AG10803 (cell line): ENCODE results near the gene TTC38.
"Not testable (repeated sequence)": the region's sequence is repeated elsewhere in the genome, so short reads cannot be mapped to it uniquely, and the experiment has no call there.

Experiments
- DNase-seq: peaks from one replicate; pipeline ENCODE4 v3.0.0; 2010; ENCODE audit warnings: low read depth
- H3K4me3 ChIP-seq: 2 replicates; pipeline ENCODE4 v1.5.1; 2011; ENCODE audit warnings: mild to moderate bottlenecking, low read length, control low read depth
- TF ChIP-seq, protein P1 (sequence below): conservative IDR thresholded peaks from 2 replicates; pipeline ENCODE4 v1.5.1; 2011; ENCODE audit warnings: mild to moderate bottlenecking, low read length, control low read depth, inconsistent platforms

Gene TTC38

DNA sequence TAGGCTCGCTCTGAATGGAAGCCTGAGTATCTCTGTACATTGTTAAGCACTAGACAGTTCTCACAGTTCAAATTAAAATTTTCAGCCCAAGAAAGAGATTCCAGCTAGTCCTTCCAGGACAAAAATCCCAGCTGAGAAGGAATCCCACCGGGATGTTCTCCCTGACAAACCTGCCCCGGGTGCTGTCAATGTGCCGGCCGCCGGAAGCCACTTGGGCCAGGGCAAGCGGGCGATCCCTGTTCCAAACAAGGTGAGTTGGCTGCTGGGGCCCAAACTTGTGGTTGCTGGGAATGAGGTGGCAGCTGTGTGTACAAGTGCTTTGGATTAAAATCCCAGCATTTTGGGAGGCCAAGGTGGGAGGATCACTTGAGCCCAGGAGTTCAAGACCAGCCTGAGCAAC lies 44.2 kb downstream of the TTC38 start:
- TF ChIP-seq, protein P1, sequence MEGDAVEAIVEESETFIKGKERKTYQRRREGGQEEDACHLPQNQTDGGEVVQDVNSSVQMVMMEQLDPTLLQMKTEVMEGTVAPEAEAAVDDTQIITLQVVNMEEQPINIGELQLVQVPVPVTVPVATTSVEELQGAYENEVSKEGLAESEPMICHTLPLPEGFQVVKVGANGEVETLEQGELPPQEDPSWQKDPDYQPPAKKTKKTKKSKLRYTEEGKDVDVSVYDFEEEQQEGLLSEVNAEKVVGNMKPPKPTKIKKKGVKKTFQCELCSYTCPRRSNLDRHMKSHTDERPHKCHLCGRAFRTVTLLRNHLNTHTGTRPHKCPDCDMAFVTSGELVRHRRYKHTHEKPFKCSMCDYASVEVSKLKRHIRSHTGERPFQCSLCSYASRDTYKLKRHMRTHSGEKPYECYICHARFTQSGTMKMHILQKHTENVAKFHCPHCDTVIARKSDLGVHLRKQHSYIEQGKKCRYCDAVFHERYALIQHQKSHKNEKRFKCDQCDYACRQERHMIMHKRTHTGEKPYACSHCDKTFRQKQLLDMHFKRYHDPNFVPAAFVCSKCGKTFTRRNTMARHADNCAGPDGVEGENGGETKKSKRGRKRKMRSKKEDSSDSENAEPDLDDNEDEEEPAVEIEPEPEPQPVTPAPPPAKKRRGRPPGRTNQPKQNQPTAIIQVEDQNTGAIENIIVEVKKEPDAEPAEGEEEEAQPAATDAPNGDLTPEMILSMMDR, result no peak
- no peak overlapping the region for H3K4me3 ChIP-seq
- no peak for DNase-seq

DNA sequence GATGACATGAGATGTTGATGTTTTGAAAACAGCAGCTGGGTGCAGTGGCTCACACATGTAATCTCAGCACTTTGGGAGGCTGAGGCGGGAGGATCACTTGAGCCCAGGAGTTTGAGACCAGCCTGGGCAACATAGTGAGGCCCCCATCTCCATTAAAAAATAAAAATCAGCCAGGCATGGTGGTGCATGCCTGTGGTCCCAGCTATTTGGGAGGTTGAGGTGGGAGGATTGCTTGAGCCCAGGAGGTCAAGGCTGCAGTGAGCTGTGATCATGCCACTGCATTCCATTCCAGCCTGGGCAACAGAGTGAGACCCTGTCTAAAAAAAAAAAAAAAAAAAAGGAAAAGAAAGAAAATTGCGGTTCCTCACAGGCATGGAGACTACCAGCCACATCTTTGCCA lies 45.0 kb downstream of the TTC38 start:
- not testable (repeated sequence) for DNase-seq, H3K4me3 ChIP-seq

DNA sequence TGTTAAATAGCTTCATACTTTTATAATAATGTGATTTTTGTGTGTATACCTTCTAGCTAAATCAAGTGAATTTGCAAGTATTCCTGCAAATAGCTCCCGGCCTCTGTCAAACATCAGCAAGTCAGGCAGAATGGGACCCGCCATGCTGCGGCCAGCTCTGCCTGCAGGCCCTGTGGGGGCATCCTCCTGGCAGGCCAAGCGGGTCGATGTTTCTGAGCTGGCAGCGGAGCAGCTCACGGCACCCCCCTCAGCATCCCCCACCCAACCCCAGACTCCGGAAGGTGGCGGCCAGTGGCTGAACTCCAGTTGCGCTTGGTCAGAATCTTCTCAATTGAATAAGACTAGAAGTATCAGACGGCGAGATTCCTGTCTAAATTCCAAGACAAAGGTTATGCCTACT lies 48.2 kb downstream of the TTC38 start:
- no peak overlapping the region for H3K4me3 ChIP-seq
- TF ChIP-seq, protein P1, result no peak
- DNase-seq, result no peak

DNA sequence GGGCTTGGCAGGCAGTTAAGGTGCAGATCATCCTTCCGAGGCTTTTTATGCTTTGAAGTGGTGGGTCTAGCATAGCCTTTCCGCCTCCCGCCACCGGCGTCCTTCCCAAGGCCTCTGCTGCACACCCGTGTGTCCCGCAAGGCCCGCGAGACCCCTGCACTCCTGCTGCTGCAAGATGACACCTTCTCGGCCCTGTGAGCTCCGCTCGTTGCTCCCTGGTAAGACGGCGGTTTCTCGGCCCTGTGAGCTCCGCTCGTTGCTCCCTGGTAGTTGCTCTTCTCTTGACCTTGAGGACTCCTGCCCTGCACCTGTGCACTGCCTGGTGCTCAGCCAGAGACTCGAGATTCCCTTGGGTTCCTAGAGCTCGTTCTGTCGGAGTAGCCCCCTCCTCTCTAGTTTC lies 49.8 kb downstream of the TTC38 start:
- TF ChIP-seq, protein P1, result no peak
- H3K4me3 ChIP-seq, result no peak overlapping the region
- DNase-seq, result no peak

DNA sequence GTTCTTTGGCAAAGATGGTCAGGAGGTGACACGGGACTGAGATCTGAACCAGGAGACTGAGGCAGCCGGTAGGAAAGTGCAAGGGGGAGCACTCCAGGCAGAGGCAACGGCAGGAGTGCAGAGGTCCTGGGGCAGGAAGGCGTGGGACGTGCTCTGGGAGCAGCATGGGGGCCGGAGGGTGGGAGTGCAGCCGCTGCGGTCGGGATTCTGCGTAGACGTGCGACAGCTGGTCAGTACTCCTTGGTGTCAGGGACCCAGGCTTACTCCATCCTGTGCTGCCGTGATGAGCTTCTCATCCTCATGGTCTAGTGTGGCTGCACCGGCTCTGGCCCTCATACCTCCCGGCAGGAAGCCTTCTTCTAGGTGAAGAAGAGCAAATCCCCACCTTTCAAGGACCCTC lies 50.8 kb downstream of the TTC38 start:
- DNase-seq, result no peak
- H3K4me3 ChIP-seq, result no peak overlapping the region
- TF ChIP-seq, protein P1, result no peak

DNA sequence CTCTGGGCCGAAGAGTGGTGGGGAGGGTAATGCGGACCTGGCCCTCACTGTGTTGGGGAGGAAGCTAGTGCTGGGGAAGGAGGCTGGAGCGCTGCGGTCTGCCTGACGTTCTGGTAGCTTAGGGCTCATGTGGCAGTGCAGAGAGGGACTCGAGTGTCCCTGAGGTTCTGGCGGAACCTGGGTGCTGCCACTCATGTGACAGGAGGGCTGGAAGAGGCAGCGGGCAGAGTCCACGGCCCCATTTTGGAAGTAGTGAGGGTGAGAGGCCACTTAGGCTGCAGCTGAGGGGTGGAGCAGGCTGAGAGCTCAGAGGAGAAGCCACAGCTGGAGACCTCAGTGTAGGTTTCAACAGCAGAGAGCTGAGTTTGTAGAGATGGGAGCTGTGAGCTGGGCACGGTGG lies 51.5 kb downstream of the TTC38 start:
- no peak for DNase-seq
- TF ChIP-seq, protein P1, result no peak
- H3K4me3 ChIP-seq, result no peak overlapping the region

DNA sequence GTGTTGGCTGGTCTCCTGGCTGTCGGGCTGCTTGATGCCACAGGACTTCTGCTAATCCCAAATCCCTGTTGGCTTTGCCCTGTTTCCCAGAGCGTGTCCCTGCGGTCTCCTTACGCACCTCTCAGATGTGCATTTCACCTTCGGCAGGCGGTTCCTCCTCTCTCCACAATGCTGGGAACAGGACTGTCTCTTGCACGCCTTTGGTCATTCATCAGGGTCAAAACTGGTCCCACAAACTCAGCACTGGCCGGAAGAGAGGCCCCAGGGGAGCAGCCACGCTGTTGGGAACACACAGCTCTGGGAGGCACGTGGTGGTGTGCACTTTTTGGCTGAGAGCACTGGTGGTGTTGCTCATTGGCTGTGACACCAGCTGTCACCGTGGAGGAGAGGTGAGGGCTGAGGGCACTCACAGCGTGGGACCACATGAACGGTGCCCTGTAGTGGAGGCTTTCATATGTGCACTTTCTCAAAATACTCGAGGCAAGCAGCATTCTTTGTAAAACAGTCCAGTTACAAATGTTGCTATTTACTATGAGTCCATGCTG lies 52.4 kb downstream of the TTC38 start:
- TF ChIP-seq, protein P1, result no peak
- no peak overlapping the region for H3K4me3 ChIP-seq
- DNase-seq, result no peak

DNA sequence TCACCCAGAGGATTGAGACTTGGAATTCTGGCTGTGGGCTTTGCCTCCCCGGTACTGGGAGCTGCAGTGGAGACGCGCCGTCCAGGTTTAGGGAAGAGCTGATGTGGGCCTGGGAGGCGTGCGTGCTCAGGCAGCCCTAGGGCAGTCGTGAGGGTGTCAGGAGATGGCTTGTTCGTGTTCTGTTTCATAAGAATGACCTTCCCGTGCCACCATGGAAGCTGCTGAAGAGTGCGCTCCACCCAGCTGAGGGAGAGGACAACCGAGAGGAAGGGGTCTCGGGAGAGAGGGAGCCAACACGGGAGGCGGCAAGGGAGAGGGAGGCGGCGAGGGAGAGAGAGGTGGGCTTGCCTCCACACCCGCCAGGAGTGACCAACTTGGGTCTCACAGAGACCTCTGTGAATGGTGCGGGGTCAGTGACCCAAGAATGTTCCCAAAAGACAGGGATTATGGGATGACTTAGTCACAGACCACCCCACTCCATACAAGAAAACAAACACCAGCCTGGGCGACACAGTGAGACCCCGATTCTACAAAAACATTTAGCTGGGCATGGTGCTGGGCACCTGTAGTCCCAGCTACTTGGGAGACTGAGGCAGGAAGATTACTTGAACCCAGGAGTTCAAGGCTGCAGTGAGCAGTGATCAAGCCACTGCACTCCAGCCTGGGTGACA lies 53.0 kb downstream of the TTC38 start:
- H3K4me3 ChIP-seq, result no peak overlapping the region
- TF ChIP-seq, protein P1, result no peak
- no peak for DNase-seq
